CD4-positive, alpha-beta T cell treated with Interleukin-15 for 1 hour (primary cell): ENCODE data around the gene MAPKAP1.

Experiments used
- DNase-seq: peaks from one replicate; pipeline ENCODE4 v3.0.0-alpha.2; 2020

The MAPKAP1 gene

GRCh38 chr9:125556046-125556721 is 150.8 kb downstream of the MAPKAP1 start:
- no peak for DNase-seq

GRCh38 chr9:125554726-125555125 is 152.3 kb downstream of the MAPKAP1 start:
- no peak for DNase-seq

- DNase-seq: no peak
These were observed 155.2 kb downstream of the MAPKAP1 start for GRCh38 chr9:125551781-125552180.

- DNase-seq: no peak
These were observed 156.8 kb downstream of the MAPKAP1 start for GRCh38 chr9:125549891-125550885.

- no peak for DNase-seq
These were observed 157.5 kb downstream of the MAPKAP1 start for GRCh38 chr9:125549465-125549871.

- no peak for DNase-seq
These were observed 158.0 kb downstream of the MAPKAP1 start for GRCh38 chr9:125549039-125549438.

GRCh38 chr9:125548141-125548540 is 158.9 kb downstream of the MAPKAP1 start:
- DNase-seq: no peak

- DNase-seq: no peak
These were observed 159.6 kb downstream of the MAPKAP1 start for GRCh38 chr9:125547368-125547767.

- no peak for DNase-seq
These were observed 161.2 kb downstream of the MAPKAP1 start for GRCh38 chr9:125545845-125546244.

- no peak for DNase-seq
These were observed 161.9 kb downstream of the MAPKAP1 start for GRCh38 chr9:125544988-125545651.

- no peak for DNase-seq
These were observed 162.5 kb downstream of the MAPKAP1 start for GRCh38 chr9:125544484-125544883.

GRCh38 chr9:125541840-125542243 is 165.2 kb downstream of the MAPKAP1 start:
- DNase-seq: no peak

GRCh38 chr9:125540497-125540896 is 166.5 kb downstream of the MAPKAP1 start:
- no peak for DNase-seq

GRCh38 chr9:125538092-125538473 is 168.9 kb downstream of the MAPKAP1 start:
- no peak for DNase-seq

GRCh38 chr9:125537442-125538091 is 169.4 kb downstream of the MAPKAP1 start:
- DNase-seq: no peak

GRCh38 chr9:125536776-125537175 is 170.2 kb downstream of the MAPKAP1 start:
- no peak for DNase-seq

- no peak for DNase-seq
These were observed 170.7 kb downstream of the MAPKAP1 start for GRCh38 chr9:125536167-125536772.

- DNase-seq: no peak
These were observed 171.9 kb downstream of the MAPKAP1 start for GRCh38 chr9:125534971-125535701.

GRCh38 chr9:125532812-125533594 is 174.0 kb downstream of the MAPKAP1 start:
- no peak for DNase-seq

GRCh38 chr9:125532412-125532811 is 174.6 kb downstream of the MAPKAP1 start:
- DNase-seq: no peak
